Sigmoid colon (tissue), 7 donors: ENCODE data around the gene SGCD. TPM values are rescaled to one million over a fixed set of nuclear protein-coding genes. Genes with fewer than 3 reads are reported as not detected.

ENCODE experiments used
- DNase-seq: peaks from one replicate; pipeline ENCODE4 v3.0.0-alpha.2; 2019
- H3K27ac ChIP-seq, 4 donors: fragments of 200-600 bp; sonication (generic); one replicate each; pipeline ENCODE4 v1.5.1; 2016 to 2019; ENCODE audit warnings: mild to moderate bottlenecking in 1 of 4
- H3K27me3 ChIP-seq, 3 donors: fragments of 200-600 bp; sonication (generic); one replicate each; pipeline ENCODE4 v1.5.1; 2019; ENCODE audit warnings: mild to moderate bottlenecking in 1 of 3
- H3K36me3 ChIP-seq, 4 donors: fragments of 200-600 bp; sonication (generic); one replicate each; pipeline ENCODE4 v1.5.1; 2016 to 2019
- H3K4me1 ChIP-seq, 4 donors: fragments of 200-600 bp; sonication (generic); one replicate each; pipeline ENCODE4 v1.5.1; 2017 to 2019
- H3K4me3 ChIP-seq, 4 donors: fragments of 200-600 bp; sonication (generic); one replicate each; pipeline ENCODE4 v1.5.1; 2017 to 2019; ENCODE audit warnings: mild to moderate bottlenecking in 2 of 4, moderate library complexity in 1 of 4
- H3K9me3 ChIP-seq, 4 donors: fragments of 200-600 bp in 3 of 4; sonication (generic) in 3 of 4; one replicate each; pipeline versions ENCODE4 v1.5.1 to v1.6.1; 2013 to 2019
- CTCF ChIP-seq, 4 experiments: fragments of 450-650 bp in 3 of 4; fragments of 200-600 bp in 1 of 4; IDR thresholded peaks; one replicate each; pipeline ENCODE4 v1.5.1; 2016 to 2019; ENCODE audit warnings: antibody characterized with exemption in 4 of 4, mild to moderate bottlenecking in 3 of 4, moderate library complexity in 2 of 4
- EP300 ChIP-seq, 4 donors: sonication (generic); formaldehyde crosslinking; IDR thresholded peaks; one replicate each; pipeline ENCODE4 v1.6.1; 2017; ENCODE audit warnings: antibody characterized with exemption in 4 of 4
- POLR2A ChIP-seq, 2 donors: fragments of 450-650 bp; IDR thresholded peaks; one replicate each; pipeline ENCODE4 v1.6.1; 2016; ENCODE audit warnings: antibody characterized with exemption in 2 of 2, mild to moderate bottlenecking in 2 of 2, moderate library complexity in 2 of 2
- POLR2AphosphoS5 ChIP-seq, 4 donors: sonication (generic); formaldehyde crosslinking; IDR thresholded peaks; one replicate each; pipeline ENCODE4 v1.6.1; 2017; ENCODE audit warnings: antibody characterized with exemption in 4 of 4
- WGBS, 2 donors: extraction: QIAGEN DNeasy Blood & Tissue Kit; methylation state at CpG; one replicate each; pipeline ENCODE4 v1.1.7; 2013; 5-methylcytosine and 5-hydroxymethylcytosine counted together
- intact Hi-C: fragments of 100-400 bp; cut with DNase I; formaldehyde crosslinking; loops from one replicate; pipeline ENCODE4 v1.15.1; 2023
- polyA plus RNA-seq, 3 donors: library from polyadenylated mRNA; stranded (reverse); fragments of 200-250 nt; gene quantifications; one replicate each; pipeline ENCODE4 v1.2.3, GENCODE V29; 2013
- total RNA-seq, 4 donors: library from RNA; depleted of rRNA; stranded (reverse); fragments of >200 nt; gene quantifications; one replicate each; pipeline ENCODE4 v1.1.0, GENCODE V29; 2016
- donor health status: healthy with polysubstance abuse.
- donor health status: Bipolar disorder and iron deficiency.
- donor health status: healthy.

The SGCD gene
- total and polyA plus RNA-seq, 7 donors: under 0.01 to 34.3 (median 8.2) TPM

GRCh38 chr5:156497804-156498208 is 170.8 kb downstream of the SGCD start:
- Histone ChIP-seq H3K9me3 (no peaks in the 10 kb centered on the region), H3K36me3 (no peaks in the 10 kb centered on the region), H3K4me1 (peaks cover 0 to 43% (median 35%) of the 10 kb centered on the region in 4 donors), H3K4me3 (no peak overlapping the region), H3K27ac (peak overlapping the region in 3 of 4 donors; percentile 20 to 69 (median 66)), H3K27me3 (no peaks in the 10 kb centered on the region)
- 43 to 54% methylated on average over 3 of the region's 3 CpGs for WGBS, 2 donors
- no peak for DNase-seq
- intact Hi-C loops: loop anchor here (5.0 kb wide), 1 partner anchor 171 kb away; the partner anchor contains the start of gene SGCD
- TF ChIP-seq CTCF (IDR thresholded peaks at IDR 0.05) (no peak), EP300 (IDR thresholded peaks at IDR 0.05) (peak in 2 of 4 donors; percentile 12 to 68), POLR2AphosphoS5 (IDR thresholded peaks at IDR 0.05) (peak in 3 of 4 donors; percentile 78 to 88 (median 85))

- Histone ChIP-seq H3K4me3 (no peak overlapping the region), H3K36me3 (no peaks in the 10 kb centered on the region), H3K27me3 (no peaks in the 10 kb centered on the region), H3K27ac (peak overlapping the region in 2 of 4 donors; percentile 66 to 69), H3K4me1 (peaks cover 0 to 41% (median 35%) of the 10 kb centered on the region in 4 donors), H3K9me3 (no peaks in the 10 kb centered on the region)
- intact Hi-C loops: loop anchor here (5.0 kb wide), 1 partner anchor 171 kb away; the partner anchor contains the start of gene SGCD
- TF ChIP-seq POLR2AphosphoS5 (IDR thresholded peaks at IDR 0.05) (no peak), EP300 (IDR thresholded peaks at IDR 0.05) (no peak), POLR2A (IDR thresholded peaks at IDR 0.05) (no peak), CTCF (IDR thresholded peaks at IDR 0.05) (no peak)
- WGBS, 2 donors: 55 to 75% methylated on average over 7 of the region's 7 CpGs
- DNase-seq: no peak
These were observed 171.4 kb downstream of the SGCD start for GRCh38 chr5:156498226-156498980.

GRCh38 chr5:156500755-156501154 is 173.8 kb downstream of the SGCD start:
- no peaks in the 10 kb centered on the region for H3K9me3 ChIP-seq
- H3K27me3 ChIP-seq: no peaks in the 10 kb centered on the region
- no peak for DNase-seq
- no peaks in the 10 kb centered on the region for H3K36me3 ChIP-seq
- intact Hi-C loops: no loop called here
- 66 to 77% methylated on average over 5 of the region's 5 CpGs for WGBS, 2 donors
- H3K4me1 ChIP-seq: peaks cover 0 to 26% (median 26%) of the 10 kb centered on the region in 4 donors
- no peak for TF ChIP-seq CTCF (IDR thresholded peaks at IDR 0.05)
- TF ChIP-seq EP300 (IDR thresholded peaks at IDR 0.05): no peak
- TF ChIP-seq POLR2AphosphoS5 (IDR thresholded peaks at IDR 0.05): no peak
- no peak for TF ChIP-seq POLR2A (IDR thresholded peaks at IDR 0.05)
- H3K4me3 ChIP-seq: no peak overlapping the region
- no peak overlapping the region for H3K27ac ChIP-seq

- WGBS, 2 donors: 71 to 84% methylated on average over 5 of the region's 5 CpGs
- TF ChIP-seq POLR2A (IDR thresholded peaks at IDR 0.05): no peak
- TF ChIP-seq POLR2AphosphoS5 (IDR thresholded peaks at IDR 0.05): no peak
- TF ChIP-seq EP300 (IDR thresholded peaks at IDR 0.05): no peak
- TF ChIP-seq CTCF (IDR thresholded peaks at IDR 0.05): no peak
- H3K9me3 ChIP-seq: no peaks in the 10 kb centered on the region
- H3K4me3 ChIP-seq: no peak overlapping the region
- H3K27ac ChIP-seq: no peak overlapping the region
- H3K36me3 ChIP-seq: no peaks in the 10 kb centered on the region
- intact Hi-C loops: no loop called here
- H3K4me1 ChIP-seq: peaks cover 0 to 3% (median 0%) of the 10 kb centered on the region in 4 donors
- H3K27me3 ChIP-seq: no peaks in the 10 kb centered on the region
- DNase-seq: no peak
These were observed 178.1 kb downstream of the SGCD start for GRCh38 chr5:156505101-156505500.
